ENCODE results near the gene FASTKD2.
"Not testable (repeated sequence)": the region's sequence is repeated elsewhere in the genome, so short reads cannot be mapped to it uniquely, and the experiment has no call there.

The FASTKD2 gene

DNA sequence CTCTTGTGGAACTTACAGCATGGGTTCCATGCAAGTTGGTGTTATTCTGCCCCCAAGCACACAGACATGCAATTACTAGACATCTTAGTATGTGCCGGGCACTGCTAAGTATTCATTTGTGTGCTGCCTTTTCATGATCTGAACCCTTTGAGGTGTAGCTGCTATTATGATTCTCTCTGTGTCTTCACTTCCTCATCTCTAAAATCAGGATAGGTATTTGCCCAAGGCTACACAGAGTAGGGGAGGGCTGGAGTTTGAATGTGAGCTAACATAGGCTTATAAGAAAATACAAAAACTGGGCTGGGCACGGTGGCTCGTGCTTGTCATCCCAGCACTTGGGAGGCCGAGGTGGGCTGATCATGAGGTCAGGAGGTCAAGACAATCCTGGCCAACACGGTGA lies 27.2 kb downstream of the FASTKD2 start:
- DNase-seq (ENCODE audit: low read depth), result no peak

DNA sequence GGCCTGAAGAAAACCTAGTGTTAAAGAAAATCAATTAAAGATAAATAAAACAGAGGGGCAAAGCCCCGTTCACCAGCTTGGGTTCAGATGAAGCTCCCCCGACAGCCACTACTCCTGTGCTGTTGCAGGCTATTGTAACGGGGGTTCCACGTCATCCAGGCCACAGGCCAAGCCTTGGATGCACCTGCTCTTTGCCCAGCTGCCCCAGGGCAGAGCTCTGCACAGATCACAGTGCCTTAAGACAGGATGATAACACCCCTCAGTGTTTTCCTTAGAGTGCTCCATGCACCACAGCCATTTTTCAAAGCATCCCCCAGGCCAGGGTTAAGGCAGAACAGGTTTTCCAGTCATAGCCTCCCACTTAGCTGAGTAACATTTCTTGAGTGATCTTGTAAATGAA lies 32.0 kb downstream of the FASTKD2 start:
- DNase-seq (ENCODE audit: low read depth), result no peak

DNA sequence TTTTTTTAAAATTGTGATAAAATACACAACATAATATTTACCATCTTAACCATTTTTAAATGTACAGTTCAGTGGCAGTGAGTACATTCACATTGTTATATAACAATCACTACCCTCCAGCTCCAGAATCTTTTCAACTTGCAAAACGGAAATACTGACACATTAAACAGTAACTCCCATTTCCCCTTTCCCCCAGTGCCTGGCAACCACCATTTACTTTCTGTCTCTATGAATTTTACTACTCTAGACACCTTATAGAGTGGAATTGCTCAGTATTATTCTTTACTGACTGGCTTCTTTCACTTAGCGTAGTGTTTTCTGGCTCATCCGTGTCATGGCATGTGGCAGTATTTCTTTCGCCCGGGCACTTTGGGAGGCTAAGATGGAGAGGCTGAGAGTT lies 32.6 kb downstream of the FASTKD2 start:
- DNase-seq (ENCODE audit: low read depth), result no peak

DNA sequence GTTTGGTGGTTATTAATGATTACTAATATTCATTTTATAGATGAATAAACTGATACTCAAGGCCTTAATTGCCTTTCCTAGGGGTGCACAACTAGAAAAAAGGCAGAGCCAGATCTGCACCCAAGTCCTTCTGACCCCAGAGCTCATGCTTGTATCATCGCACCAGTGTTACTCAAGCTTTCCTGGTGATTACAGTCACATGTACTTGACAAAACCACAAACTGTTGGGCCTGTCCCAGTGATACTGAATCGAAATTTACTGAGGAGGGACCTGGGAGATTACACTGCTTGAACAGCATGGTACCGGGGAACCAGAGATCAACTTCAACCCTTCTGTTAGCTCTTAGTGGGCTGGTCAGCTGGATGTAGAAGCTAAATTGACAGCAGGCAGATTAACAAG lies 33.7 kb downstream of the FASTKD2 start:
- DNase-seq (ENCODE audit: low read depth), result no peak

DNA sequence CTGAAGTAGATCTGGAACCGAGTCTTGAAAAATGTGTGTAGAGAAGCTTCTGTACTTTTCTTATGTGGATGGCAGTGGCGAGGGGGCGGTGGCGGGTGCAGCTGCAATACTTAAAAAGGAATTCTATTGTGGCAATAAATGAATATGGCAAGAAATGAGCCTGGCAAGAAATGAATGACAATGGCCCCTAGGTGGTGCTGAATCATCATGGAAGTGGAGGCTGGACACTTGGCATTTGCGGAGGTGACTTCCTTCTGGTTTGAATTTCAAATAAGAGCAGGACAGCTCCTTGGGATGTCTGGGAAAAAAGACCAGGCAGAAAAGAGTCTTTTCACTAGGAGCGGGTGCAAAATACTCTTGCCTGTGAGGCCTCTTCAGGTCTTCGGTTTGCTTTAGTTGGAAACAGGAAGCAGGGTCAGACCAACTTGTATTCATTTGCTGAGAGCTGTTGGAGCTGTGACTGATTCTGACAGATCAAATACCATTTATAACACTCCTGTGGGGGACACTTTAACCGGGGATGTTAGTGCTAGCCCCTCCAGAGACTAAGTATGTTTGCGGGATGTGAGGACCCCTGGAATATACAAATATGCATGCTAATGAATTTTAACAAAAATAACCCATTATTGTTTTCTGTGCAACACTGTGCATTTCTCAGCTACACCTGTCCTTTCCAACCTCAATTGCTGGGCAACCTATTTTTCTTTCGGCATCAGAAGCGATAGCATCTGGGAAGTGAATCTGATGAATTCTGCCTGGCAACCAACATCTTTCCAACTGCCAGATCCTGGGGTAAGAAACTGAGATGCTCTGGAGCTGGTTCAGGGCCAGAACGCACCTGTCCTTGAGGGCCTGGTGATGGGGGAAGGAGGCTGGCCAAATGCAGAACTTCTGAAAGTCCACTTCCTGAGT lies 35.4 kb downstream of the FASTKD2 start:
- no peak for DNase-seq (ENCODE audit: low read depth)

DNA sequence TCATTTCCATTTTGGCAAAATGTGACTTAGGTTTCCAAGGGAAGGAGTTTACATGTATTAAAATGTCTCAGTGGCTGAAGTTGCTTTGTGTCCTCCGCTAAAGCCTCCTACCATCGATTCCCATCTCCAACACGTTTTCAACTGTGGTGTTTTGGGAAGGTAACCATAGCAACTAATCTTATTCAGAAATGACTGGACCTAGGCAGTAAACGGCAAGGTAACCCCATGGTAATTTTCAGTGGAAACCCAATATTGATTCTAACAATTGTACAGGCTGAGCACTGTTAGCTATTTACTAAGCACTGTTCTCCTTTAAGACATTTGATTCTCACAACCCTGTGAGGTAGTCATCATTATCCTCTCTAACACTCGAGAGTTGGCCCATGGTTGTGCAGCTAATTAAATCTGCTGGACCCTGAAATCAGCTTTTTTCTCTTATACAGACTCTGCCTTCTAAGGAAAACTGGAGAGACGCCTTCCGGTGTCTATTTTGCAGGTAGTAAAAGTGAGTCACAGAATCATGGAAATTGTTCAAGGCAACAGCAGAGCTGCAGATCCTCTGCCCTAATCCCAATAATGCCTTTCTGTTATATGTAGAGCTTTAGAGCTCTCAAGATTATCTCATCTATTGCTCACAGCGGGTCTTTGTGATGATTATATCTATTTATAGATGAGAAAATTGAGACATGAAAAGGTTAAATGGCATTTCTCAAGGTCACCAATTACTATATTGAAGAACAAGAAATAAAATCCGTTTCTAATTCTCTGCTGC lies 36.2 kb downstream of the FASTKD2 start:
- no peak for DNase-seq (ENCODE audit: low read depth)

DNA sequence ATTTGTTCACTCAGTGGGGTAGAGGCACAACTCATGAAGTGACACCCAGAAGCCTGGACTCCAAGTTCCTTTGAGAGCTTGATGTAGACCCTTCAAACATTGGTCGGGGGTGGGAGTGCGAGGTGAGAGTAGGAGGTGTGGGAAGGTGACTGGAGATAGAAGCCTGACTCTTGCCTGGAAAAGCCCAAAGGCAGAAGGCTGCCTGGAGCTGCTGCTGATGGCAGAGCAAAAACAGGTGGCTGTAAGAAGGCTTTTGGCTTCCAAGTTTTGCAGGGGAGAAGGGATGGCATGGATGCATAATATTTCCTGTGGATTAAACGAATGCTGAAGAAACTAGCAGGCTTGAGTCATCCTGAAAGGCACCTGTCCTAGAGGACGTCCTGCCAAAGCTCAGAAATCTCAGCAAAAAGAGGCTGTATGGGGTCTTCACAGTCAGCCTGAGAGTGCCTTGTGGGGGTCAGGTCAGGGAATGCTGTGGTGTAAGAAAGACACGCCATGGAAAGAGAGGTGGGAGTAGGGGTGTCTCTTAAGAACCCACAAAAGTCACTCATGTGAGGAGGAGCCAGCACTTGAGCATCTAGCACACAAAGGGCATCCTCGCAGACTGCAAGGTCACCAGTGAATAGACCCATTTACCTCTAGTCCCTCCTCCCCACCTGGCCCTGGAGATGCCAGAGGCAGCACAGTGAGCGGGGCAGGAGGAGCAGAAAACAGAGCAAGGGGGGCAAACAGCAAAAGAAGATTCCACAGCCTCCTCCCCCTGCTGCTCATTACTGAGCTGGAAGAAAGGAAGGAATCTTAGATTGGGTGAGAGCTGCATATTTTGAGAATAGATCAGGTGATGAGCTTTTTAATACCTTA lies 37.5 kb downstream of the FASTKD2 start:
- no peak for DNase-seq (ENCODE audit: low read depth)

DNA sequence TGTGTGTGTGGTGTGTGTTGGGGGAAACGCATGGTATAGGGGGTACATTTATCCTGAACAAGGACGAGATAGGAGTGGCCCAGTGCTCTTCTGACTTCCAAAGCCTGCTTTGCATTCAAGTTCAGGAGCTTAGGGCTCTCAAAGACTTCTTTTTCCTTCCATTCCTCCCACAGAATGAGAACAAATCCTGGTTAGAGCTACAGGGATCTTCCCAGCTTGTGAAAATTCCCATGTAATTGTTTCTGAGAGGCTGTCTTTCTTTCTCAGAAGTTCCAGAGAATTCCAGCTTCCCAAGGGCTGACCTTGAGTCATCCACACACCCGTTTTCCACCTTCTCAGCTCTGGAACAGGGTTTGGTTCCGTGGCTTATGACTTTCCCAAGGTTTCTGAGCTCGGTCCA lies 38.9 kb downstream of the FASTKD2 start:
- DNase-seq (ENCODE audit: low read depth), result no peak

DNA sequence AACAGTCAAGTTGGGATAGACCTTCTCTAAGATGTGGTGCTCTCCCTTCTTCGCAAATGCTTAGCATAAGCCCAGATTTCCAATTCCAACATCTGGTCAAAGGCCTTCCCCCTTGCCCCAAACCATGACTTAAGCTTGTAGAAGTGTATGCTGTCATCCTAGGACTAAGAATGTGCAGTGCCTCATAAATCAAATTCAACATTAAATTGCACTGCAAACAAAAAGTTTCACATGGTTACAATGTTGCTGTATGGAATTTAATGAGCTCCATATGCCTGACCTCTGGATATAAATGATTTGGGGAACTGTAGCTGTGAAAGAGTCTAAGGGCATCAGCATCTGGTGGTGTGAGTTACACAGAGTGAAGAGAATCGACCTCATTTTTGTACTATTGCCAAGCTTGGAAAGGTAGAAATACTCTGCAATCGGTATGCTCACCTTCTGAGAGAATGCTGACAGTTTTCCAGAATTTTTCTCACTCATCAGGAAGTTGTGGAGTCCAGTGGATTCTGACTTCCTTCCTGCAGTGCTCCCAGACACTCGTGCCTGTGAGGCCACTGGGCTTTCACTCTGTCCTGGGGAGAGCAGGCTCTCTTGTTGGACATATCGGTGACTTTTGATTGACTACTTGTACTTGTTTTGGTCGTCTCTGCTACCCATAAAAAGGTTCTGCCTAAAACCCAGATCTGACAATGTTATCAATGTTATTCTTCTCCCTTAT lies 40.6 kb downstream of the FASTKD2 start:
- DNase-seq (ENCODE audit: low read depth), result no peak

DNA sequence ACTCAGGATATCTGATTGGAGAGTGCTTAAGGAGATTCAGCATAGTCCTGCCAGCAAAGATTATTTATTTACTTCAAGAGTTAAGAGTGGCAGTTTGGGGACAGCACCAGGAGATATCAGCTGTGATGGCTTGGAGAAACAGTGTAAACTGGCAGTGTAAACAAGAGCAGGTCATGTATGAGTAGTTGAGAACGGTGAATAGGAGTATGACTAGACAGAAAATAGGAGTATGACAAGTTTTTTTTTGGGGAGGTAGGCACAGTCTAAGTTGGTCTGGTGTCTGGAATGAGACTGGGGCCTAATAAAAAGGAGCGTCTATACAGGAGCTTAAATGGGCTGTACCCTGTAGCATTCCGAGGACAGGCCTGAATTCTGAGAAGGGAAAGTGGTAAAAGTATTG lies 42.2 kb downstream of the FASTKD2 start:
- not testable (repeated sequence) for DNase-seq (ENCODE audit: low read depth)

DNA sequence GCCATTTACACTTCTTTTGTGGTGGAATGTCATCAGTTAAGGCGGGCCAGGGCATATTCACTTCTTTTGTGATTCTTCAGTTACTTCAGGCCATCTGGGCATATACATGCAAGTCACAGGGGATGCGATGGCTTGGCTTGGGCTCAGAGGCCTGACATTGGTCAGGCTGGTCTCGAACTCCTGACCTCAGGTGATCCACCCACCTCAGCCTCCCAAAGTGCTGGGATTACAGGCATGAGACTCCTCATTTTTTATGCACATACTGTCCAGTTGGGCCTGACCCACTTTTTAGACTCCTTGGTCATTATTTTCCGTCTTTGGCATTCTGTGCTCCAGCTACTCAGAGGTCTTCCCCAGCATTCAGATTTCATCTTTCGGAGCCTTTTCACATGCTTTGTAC lies 47.1 kb downstream of the FASTKD2 start:
- DNase-seq (ENCODE audit: low read depth), result not testable (repeated sequence)

DNA sequence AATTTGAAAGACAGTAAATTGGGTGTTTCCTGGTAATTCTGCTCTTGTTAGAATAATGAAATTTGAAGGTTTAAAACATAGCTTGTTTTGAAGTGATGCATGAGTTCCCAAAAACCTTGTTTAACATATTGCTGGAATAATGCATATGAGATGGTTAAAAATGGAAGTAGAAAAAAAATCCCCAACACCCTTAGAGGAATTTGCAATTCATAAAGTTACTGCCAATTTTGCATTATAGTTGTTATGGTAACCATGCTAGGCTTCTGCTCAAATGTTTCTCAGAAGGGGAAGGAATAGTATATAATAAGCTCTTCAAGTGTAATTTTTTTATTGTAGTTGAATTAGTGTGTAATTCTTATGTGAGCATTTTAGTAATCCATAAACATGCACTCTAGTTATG lies 49.1 kb downstream of the FASTKD2 start:
- no peak for DNase-seq (ENCODE audit: low read depth)

DNA sequence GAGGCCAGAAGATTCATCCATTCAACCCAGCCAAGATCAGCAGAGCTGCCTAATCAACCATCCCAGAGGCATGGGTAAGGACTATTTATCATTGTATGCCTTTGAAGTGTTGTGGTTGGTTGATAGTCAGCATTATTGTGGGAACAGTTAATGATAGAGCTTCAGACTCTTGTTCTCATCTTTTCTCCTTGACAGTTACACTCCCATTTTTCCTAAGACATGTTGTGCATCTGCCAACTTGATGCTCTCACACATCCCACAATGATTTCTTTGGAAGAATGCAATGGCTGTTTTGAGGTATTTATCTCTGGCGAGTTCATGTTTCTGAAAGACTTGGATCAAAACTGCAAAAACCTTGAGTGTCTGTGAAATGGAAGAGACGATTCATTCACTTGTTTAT lies 55.4 kb downstream of the FASTKD2 start:
- no peak for DNase-seq (ENCODE audit: low read depth)

DNA sequence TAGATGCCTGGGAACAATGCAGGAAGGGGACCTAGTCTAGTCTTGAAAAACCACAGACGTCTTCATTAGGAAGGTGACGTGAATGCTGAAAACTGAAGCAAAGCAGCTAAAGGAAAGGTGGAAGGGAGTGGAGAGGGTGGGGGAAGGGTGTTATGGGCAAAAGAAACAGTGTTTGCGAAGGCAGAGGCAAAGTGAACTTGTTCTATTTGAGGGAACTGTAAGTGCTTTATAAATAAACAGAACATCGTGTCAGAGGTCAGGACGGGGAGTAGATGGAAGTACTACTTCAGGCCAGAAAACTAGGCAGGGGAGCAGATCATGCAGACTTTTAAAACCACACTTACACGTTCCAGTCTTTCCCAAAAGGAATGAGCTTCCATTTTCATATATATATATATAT lies 57.8 kb downstream of the FASTKD2 start:
- no peak for DNase-seq (ENCODE audit: low read depth)

DNA sequence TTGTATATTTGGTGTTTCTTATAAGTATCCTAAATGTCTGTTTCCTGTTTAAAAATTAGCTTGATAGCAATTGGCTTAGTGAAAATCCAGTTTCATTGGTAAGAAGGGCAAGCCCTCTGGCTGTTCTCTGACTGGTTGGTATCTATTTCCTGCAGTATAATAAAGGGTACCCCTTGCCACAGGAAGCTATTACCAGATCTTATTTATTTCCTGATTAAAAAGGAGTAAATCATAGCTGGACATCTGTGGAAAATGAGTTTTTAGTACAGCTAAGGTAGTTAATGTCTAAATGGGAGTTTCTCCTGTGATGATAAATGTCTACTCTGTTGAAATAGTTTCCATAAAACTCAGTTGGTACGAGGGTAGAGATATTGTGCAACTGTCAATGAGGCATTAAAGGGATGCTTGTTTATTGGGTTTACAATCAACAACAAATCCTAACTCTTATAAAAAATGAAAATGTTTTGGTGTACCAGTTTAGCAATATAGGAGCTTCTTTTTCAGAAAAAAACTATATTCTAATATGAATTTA lies 58.7 kb downstream of the FASTKD2 start:
- no peak for DNase-seq (ENCODE audit: low read depth)

DNA sequence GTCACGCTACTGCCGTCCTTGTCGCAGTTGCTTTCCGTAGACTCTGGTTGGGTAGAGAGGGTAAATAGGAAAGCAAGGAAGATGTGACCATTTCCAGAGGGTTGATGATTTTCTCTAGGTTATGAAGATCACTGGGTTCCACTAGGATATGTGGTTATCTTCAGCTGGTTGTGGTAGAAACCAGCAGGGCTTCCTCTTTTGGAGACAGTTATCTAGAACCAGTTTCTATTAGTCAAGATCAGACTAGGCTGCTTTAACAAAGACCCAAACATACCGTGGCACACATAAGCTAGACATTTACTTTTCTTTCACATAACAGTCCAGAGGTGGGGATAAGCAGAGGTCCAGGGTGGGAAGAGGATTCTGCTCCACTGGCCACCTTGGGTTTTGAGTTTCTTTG lies 59.6 kb downstream of the FASTKD2 start:
- no peak for DNase-seq (ENCODE audit: low read depth)

DNA sequence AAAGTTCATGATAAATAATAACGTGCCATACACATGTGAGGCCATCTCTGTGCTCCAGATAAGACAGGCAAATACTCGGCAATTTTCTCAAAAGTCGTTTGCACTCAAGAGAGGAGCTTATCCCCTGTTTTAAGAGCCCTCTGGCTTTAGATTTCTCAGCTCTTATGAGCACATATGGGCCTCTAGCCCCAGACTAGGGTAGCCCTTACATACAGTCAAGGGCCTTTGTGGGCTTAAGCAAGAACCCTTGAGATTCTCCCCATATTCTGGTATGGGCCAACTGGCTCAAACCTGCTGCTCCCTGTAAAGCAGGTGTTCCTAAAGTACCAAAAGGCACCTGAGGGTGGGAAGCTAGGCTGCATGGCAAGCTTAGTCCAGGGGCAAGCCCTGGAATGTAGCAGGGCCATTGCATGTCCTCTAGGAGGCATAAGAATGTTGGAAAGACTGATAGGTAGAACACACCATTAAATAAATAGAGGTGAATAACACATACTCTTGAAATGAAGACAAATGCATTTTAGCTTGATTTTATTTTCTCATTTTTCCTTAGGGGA lies 66.1 kb downstream of the FASTKD2 start:
- DNase-seq (ENCODE audit: low read depth), result no peak

DNA sequence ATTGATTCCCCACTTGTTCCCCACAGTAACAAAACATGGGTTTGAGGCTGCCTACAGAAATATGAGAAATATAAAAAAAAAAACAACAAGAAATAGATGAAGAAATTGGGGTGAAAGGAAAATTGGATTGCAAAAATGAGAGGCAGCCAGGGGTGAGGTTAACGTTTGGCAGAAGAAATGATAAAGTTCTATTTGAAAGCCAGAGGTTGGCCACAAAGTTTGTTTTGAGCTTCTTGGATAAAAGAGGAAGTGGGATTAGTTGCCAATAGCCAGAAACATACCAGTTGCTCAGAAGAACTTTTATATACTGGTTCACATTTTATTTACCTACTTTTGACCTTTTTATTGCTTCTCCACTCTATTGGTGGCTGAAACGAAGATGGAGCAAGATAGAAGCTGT lies 67.5 kb downstream of the FASTKD2 start:
- no peak for DNase-seq (ENCODE audit: low read depth)

DNA sequence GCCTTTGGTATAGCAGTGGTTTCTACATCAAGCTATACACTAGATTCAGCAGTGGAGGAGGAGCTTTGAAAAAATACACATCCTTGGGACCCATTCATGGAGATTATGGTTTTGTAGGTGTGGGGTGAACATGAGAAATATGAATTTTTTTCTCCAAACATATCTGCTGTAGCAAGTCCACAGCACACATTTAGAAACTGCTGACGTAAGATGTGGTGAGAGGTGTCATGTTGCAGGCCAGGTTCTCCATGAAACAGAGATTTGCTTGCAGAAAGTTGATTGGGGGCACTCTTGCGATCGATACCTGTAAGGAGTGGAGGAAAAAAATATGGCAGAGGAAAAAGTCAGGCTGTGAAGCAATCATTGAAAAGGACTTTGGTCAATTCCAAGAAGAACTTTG lies 67.9 kb downstream of the FASTKD2 start:
- DNase-seq (ENCODE audit: low read depth), result no peak

DNA sequence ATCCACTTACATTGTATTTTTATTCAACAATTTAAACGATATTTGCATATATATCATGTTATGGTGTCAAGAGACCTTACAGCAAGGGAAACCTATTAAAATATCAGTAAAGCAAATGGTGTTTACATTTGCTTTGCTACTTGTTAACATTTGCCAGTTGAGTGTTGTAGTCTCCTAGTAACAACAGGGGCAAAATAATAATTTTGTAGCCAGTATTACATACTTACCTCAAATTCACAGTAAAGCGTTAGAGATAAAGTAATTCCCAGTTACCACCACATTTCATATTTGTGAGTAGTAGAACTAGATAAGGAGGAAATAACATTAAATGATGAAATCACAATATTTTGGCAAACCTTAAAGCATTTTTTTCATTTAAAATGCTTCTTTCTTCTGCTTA lies 71.3 kb downstream of the FASTKD2 start:
- no peak for DNase-seq (ENCODE audit: low read depth)

DNA sequence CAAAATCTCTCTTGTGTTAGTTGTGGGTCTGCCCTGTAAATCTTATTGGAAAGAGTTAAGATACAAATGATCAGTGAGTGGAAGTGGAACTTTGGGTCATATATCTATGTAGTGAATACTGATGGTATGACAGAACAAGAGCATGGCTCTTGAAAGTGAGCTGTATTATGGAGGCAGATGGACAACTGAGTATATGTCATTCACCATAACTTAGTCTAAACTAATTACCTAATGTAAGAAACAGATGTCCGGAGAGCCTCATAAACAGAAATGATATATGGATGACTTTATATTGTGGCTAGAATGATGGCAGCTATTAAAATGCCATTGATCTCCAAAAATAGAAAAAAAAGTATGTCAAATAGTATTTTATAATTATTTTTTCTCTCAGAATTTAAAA lies 72.4 kb downstream of the FASTKD2 start:
- DNase-seq (ENCODE audit: low read depth), result no peak
